ENCODE results near the gene GLS.

Gene GLS

DNA sequence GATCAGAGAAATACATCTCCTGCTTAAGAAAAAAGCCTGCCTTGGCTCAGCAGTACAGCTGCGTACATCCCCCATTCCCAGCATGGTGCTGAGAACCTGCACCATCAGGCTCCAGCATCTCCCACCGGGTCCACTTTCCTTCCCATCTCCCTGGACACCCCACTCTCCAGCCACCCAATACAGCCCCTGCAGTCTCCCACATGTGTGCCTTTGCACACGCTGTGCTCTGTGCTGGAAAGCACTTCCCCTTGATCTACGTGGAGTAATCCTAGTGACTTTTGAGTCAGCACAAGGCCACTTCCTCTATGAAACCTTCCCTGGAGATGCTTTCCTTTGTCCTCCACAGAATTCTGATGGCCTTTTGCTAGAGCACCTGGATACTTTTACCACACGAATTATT, 116.3 kb downstream of the GLS start:
- peak; percentile 81 for DNase-seq

DNA sequence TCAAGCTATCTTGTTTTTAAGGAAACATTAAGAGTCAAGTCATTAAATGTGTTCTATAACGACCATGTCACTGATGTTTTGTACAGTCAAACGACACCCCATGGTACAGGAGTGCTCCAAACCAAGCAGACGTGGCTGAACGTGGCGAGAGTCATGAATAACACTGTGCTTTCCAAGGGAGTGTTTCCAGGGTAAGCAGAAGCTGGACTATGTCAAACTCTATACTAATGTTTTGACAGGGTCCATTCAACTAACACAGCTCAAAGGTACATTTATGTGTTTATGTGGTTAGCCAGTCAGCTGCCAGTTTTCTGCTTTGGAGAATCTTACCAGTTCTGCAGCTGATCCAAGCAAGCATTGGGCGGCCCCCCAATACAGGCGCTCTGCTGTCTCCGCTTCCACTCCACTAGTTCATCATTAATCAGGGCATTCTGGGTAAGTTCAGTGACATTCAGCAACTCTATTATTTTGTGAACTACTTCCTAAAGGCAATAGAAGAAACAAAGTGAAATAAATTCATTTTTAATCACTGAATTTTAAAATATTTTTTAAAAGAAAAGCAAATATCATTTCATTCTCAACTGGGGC, 117.0 kb downstream of the GLS start:
- DNase-seq: no peak

GRCh38 chr2:190999058-190999457, 118.4 kb downstream of the GLS start:
- no peak for DNase-seq

DNA sequence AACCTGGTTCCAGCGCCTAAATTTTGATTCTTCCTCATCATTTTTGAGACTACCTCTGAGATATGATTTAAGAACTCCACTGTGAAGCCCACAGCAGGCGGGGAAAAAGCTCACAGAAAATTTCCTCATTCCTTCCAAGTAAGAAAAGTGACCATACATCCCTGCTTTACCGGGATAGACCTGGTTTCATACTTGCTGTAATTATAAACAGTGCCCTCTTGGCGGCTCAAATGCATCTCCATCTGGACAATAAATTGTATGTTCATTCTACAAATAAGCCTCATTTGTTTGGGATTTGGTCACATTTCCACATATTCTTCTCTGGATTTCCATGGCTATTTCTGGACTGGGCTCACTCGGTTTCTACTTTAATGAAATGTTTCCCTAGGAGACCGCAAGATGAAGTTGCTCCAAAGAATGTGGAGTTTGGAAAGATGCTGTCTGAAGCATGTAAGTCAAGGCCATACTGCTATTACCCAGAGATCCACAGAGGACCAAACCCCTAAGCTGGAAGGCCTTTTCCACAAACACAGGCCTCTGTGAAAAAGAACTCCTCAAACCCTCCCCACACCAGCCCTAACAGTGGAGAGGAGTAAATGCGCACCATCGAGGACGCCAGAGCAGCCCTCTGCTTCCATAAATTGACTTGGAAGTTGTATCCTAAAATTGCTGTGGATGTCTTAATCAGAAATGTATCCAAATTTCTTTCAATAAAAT, 119.5 kb downstream of the GLS start:
- no peak for DNase-seq

DNA sequence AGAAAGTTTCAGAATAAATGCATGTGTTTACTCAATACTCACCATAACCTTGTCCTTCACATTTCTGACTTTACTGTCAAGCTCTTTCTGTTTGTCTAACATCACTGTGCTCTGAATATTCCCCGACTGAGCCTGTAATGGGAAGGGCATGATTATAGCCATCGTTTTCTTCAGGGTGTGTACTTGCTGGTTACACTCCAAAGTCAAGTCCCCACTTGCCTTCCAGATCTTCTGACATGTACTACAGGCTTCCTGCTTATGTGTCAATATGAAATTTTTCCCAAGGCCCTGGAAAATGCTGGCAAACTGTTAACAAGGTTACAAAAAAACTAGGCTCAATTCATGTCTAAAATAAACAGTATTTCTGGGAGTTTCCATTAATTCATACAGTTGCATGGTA, 120.4 kb downstream of the GLS start:
- no peak for DNase-seq

GRCh38 chr2:191001624-191002023, 121.0 kb downstream of the GLS start:
- no peak for DNase-seq

DNA sequence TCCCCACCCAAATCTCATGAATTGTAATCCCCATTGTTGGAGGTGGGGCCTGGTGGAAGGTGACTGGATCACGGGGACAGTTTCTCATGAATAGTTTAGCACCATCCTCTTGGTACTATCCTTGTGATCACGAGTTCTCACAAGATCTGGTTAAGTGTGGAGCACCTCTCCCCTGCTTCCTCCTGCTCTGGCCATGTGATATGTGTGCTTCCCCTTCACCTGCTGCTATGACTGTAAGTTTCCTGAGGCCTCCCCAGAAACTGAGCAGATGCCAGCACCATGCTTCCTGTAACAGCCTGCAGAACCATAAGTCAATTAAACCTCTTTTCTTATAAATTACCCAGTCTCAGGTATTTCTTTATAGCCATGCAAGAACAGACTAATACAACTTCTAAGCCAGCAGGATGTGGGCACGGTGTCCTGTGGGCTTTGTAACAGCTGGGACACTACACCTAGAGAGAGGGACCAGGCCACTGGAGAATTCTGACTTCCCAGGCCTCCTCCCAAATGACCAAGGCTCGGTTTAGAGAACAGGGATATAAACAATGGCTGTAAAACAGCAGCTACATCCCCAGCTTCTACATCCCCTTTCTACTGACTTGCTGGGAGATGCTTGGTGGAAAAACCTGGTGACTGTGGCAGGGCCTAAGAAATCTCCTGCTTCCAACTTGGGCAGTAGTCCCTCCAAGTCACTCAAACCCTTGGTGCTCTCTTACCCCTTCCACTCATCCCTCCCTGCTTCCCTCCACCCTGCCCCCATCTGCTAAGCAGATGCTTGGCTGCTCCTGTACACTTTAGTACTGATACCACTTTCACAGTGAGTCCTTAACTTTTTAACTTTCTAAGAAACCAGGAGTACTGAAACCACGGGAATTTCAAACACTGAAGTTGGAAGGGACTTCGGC, 123.0 kb downstream of the GLS start:
- DNase-seq: no peak

- DNase-seq: no peak
These were observed 125.7 kb downstream of the GLS start for GRCh38 chr2:191006297-191006696.

- DNase-seq: no peak
These were observed 126.6 kb downstream of the GLS start for GRCh38 chr2:191006997-191007783.

- no peak for DNase-seq
These were observed 127.7 kb downstream of the GLS start for GRCh38 chr2:191008286-191008685.

DNA sequence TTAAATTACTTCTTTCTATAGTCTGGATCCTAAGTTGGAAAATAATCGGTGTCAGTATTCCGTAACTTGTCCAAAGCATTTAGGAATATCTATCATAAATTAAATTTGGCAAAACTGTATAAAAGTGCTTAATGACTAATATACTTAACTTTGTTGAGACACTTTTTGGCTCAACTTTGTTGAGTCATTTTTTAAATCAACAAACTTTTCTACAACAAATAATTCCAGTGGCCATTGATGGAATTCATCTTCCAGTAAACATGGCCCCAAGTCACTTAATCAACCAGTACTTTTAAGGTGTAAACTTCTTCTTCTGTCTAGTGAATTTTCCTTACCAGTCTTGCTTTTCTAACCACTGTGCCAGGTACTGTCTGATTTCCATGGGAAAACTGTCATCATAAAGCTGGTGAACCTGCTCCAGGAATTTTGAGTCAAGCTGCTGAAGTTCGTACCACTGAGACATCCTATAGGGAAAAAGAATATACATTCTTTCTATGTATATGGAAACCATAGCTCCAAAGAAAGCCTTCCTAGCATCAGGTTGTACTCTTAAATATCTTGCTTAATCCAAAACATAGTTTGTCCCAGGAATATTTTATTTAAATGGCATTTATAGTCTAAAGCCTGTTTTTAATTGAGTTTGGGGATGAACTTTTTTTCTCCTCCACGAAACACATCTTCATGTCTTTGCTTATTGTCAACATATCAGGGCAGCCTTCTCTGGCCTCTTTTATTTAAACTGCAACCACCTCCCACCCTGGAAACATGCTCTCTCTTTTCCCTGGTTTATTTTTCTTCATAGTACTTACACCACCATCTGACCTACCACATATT, 129.1 kb downstream of the GLS start:
- DNase-seq: no peak

- no peak for DNase-seq
These were observed 130.6 kb downstream of the GLS start for GRCh38 chr2:191010887-191011885.

DNA sequence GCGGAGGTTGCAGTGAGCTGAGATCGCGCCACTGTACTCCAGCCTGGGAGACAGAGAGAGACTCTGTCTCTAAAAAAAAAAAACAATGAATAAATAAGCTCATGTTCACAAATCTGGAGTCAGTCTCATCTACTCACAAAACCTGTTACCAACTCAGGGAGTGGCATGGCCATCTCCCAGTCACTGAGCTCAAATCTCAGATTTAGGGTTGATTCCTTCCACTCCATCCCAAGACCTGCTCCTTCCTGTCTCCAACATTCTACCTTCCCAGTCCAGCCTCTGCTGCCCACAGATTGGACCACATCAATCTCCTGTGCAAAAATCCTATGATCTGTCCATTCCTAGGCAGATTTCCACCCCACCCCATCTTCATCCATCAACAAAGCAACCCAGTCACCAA, 131.7 kb downstream of the GLS start:
- no peak for DNase-seq

DNA sequence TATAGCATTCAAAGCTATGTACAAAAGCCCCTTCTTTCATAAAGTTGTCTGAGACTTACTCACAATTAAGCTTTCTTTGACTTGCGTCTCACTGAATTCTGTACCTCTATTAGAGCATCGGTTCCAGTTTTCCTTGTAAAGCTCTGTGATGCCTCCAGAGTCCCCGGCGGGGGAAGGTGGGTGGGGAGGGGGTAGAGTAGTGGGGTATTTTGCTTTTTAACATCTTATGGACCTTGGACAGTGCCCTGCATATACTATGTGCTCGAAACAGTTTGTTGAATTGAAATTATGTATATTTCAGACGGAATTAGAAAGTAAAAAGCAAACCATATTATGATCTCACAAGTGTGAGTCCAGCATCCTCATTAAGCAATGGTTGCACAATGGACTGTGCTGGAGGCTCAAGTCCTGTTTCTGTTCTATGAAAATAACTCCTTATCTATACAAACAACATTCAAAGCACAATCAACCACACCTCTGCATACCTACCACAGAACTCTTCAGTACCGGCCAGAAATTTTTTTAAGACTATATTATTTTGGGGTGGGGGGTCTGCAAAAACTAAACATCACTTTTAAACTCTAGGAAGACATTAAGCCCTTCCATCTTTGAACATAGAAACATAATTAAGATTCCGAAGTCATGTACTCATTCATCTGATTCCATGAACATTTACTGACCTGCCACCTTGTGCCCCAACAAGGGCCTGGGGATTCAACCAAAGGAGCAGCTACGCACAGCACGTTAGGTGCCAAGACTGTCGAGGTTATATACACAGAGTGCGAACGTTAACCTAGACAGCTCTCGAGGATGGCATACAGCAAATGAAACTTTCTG, 132.4 kb downstream of the GLS start:
- peak; percentile 75 for DNase-seq

GRCh38 chr2:191013682-191013931, 133.0 kb downstream of the GLS start:
- DNase-seq: no peak

DNA sequence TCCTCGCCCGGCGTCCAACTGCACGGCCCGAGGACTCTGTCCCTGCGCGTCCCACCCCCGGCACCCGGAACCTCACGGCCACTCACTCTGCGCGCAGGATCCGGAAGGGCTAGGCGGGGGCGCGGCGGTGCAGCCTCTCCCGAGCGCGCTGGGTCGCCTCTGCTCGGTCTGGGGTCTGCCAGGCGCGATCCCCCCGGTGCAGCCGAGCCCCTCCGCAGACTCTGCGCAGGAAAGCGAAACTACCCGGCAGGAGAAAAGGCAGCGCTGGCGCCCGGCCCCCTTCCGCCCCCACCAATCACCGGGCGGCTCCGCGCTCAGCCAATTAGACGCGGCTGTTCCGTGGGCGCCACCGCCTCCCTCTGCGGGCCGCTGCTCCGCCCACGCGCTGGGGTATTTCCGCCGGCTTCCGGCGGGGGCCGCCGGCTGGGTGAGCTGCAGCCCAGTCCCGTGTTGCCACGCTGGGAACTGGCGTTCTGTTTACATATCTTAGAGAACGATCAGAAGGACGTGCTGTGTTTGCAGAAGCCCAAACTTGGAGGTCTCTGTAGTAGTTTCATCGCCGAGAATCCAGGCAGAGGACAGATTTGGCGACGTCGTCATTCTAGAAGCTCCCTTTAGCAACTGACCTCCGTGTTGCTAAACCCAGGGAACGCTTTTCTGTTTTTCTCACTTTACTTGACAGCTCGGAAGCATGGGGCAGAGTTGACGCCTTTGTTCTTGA, 133.5 kb downstream of the GLS start, which contains the start of gene STAT1:
TSS of gene STAT1 (minus strand) at position 240 of the 721 bp plus-strand sequence. CDS start 4,168 bp downstream, outside the sequence.
- peak; percentile 99 for DNase-seq

DNA sequence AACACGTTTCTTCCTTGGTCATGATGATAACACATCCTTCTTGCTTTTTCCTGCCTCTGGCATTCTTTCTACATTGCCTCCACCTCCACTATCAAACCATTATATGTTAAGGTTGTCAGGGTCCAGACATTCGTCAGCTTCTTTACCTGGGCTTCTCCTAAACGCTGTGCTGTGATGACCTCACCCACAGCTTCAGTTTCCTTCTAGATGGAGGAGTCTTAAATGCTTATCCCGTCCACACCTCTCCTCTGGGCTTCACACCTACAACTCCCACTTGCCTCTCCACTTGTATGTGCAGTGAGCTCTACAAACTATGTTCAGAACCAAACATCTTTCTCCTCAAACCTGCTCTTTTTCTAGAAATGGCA, 134.0 kb downstream of the GLS start:
- DNase-seq: no peak

Measured in suppressor macrophage treated with lipopolysaccharide for 4 hours (primary cell).